Stimulated activated CD4-positive, alpha-beta T cell treated with anti-CD3 and anti-CD28 coated beads, TNF-alpha, amount 100 ng/mL, for 24 hours (primary cell): ENCODE data around the gene STYXL1.

Experiments used
- DNase-seq, 3 experiments: peaks; one replicate each; pipeline ENCODE4 v3.0.0-alpha.2; 2020; ENCODE audit warnings: low read depth in 3 of 3

The STYXL1 gene

GRCh38 chr7:75979759-75980429 is 67.9 kb downstream of the STYXL1 start:
- DNase-seq: no peak

- no peak for DNase-seq
These were observed 70.1 kb downstream of the STYXL1 start for GRCh38 chr7:75977743-75978142.

- DNase-seq: no peak
These were observed 75.6 kb downstream of the STYXL1 start for GRCh38 chr7:75971961-75972763.

- DNase-seq: no peak
These were observed 76.4 kb downstream of the STYXL1 start for GRCh38 chr7:75971309-75971960.

GRCh38 chr7:75969704-75970498 is 77.9 kb downstream of the STYXL1 start:
- DNase-seq: no peak

- no peak for DNase-seq
These were observed 78.6 kb downstream of the STYXL1 start for GRCh38 chr7:75969182-75969581.

GRCh38 chr7:75968561-75969001 is 79.2 kb downstream of the STYXL1 start:
- no peak for DNase-seq

GRCh38 chr7:75968012-75968411 is 79.8 kb downstream of the STYXL1 start:
- no peak for DNase-seq

GRCh38 chr7:75967487-75967997 is 80.3 kb downstream of the STYXL1 start:
- DNase-seq: no peak

GRCh38 chr7:75967055-75967454 is 80.7 kb downstream of the STYXL1 start:
- no peak for DNase-seq

- DNase-seq: no peak
These were observed 81.4 kb downstream of the STYXL1 start for GRCh38 chr7:75966190-75966961.

- DNase-seq: no peak
These were observed 82.2 kb downstream of the STYXL1 start for GRCh38 chr7:75965617-75966016.

- DNase-seq: no peak
These were observed 84.3 kb downstream of the STYXL1 start for GRCh38 chr7:75963381-75963995.

GRCh38 chr7:75962607-75963380 is 85.0 kb downstream of the STYXL1 start:
- no peak for DNase-seq

GRCh38 chr7:75961218-75961617 is 86.6 kb downstream of the STYXL1 start:
- no peak for DNase-seq

- no peak for DNase-seq
These were observed 87.4 kb downstream of the STYXL1 start for GRCh38 chr7:75960372-75960771.

- DNase-seq: no peak
These were observed 88.8 kb downstream of the STYXL1 start for GRCh38 chr7:75958802-75959543.

- DNase-seq: no peak
These were observed 90.6 kb downstream of the STYXL1 start for GRCh38 chr7:75957021-75957736.
